ENCODE measurements around the gene KASH5. TPM values are rescaled to one million over a fixed set of nuclear protein-coding genes. Genes with fewer than 3 reads are reported as not detected.

The KASH5 gene
- total RNA-seq, 1 donor from 2014 or later: 2.2 TPM

DNA sequence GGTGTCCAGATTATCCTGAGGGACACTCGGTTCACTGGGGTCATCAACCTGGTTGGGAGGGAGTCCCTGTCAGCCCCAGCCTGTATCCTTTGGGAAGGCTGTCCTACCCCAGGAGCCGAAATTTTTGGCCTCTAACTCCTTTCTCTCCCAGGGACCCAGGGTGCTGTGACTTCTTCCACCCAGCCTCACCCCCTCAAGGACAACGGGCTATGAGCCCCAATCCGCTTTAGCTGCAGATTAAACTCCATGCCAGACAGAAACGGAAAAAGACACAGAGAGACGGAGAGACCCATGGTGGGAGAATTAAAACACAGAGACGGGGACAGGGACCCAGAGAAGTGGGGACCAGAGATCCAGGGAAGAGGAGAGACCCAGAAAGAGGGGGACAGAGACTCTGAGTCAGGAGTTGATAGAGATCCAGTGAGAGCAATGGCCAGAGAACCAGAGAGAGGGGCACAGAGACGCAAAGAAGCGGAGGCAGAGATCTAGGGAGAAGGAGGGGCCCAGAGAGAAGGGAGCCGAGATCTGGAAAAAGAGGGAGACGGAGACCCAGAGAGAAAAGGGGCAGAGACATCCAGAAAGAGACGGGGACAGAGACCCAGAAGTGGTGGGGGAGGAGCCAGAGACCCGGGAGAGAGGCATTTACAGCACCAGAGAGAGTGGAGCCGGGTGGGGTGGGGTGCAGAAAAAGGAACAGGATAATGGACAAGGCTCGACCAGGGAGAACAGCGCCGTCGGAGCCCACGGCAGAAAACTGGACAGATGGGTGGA lies 52.6 kb downstream of the KASH5 start:
- H3K4me3 ChIP-seq: no peak overlapping the region
- ATAC-seq (no peak), DNase-seq (no peak)
- TF ChIP-seq, protein P1, sequence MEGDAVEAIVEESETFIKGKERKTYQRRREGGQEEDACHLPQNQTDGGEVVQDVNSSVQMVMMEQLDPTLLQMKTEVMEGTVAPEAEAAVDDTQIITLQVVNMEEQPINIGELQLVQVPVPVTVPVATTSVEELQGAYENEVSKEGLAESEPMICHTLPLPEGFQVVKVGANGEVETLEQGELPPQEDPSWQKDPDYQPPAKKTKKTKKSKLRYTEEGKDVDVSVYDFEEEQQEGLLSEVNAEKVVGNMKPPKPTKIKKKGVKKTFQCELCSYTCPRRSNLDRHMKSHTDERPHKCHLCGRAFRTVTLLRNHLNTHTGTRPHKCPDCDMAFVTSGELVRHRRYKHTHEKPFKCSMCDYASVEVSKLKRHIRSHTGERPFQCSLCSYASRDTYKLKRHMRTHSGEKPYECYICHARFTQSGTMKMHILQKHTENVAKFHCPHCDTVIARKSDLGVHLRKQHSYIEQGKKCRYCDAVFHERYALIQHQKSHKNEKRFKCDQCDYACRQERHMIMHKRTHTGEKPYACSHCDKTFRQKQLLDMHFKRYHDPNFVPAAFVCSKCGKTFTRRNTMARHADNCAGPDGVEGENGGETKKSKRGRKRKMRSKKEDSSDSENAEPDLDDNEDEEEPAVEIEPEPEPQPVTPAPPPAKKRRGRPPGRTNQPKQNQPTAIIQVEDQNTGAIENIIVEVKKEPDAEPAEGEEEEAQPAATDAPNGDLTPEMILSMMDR (IDR thresholded peaks at IDR 0.05): no peak
- no peaks in the 10 kb centered on the region for H3K36me3 ChIP-seq
- intact Hi-C loops (cut with DNase I): loop anchor here (5.0 to 10.0 kb wide), 2 partner anchors 48 to 216 kb away; no protein-coding TSS in a partner anchor
- no peaks in the 10 kb centered on the region for H3K9me3 ChIP-seq
- peaks cover 57% of the 10 kb centered on the region for H3K27me3 ChIP-seq
- peaks cover 4% of the 10 kb centered on the region for H3K4me1 ChIP-seq
- H3K27ac ChIP-seq: no peak overlapping the region

DNA sequence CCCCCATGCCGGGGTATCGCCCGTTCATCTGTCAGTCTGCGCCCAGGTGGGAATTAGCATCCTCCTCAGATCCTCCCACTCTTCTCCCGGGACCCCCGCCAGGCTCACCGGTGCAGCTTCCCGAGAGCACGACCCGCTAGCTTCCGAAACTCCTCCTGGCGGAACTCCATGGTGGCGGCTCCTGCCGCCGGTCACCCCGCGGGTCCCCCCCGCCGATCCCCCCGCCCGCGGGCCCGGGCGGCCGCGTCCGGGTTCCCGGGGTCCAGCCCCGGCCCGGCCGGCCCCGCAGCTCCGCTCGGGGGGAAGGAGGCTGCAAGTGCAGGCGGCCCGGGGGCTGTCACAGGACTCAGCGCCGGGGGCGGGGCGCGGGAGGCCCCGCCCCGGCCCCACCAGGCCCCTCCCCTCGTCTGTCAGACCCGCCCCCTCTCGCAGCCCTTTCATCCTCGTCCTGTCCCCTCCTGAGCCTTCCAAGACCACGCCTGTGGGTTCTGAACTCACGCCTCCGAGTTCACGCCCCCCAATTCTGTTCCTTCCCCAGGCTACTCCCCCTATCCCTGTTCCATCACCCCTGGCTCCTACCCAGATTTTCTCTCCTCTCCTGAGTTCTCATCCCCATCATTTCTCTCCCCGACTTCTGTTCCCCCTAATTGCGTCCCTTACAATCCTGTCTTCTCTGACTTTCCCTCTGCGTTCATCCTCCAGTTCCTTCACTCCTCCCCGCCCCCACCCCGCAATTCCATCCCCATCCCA lies 53.3 kb downstream of the KASH5 start, which contains the start of gene SLC17A7:
Gene SLC17A7 (minus strand): TSS at position 318 of the 750 bp plus-strand sequence. CDS start 148 bp downstream, at position 170.
- ATAC-seq: no peak
- Histone ChIP-seq H3K4me3 (peak within 1 kb of the TSS; percentile 8), H3K27me3 (peaks cover 50% of the 10 kb centered on the region), H3K9me3 (no peaks in the 10 kb centered on the region), H3K4me1 (peaks cover 4% of the 10 kb centered on the region), H3K36me3 (no peaks in the 10 kb centered on the region), H3K27ac (no peak within 1 kb of the TSS)
- intact Hi-C loops (cut with DNase I): loop anchor here (5.0 to 10.0 kb wide), 2 partner anchors 49 to 217 kb away; no protein-coding TSS in a partner anchor
- TF ChIP-seq, protein P1 (IDR thresholded peaks at IDR 0.05): no peak
- DNase-seq: no peak

DNA sequence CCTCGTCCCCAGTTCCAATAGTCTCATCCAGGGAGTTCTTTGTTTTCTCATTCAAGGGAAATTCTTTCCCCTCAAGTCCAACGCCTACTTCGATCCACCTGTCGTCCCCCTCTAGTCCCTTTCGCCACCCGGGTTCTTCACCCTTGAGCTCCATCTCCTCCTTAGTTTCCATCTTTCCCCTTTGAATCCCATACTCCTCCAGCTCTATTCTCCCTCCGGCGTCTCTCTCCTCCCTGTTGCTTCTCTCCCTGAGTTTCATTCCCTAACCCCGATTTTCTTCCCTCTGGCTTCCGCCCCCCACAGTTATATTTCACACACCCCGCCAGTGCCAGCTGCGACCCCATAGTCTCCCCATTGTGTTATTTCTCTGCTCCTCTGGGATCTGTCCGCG lies 53.9 kb downstream of the KASH5 start:
- ATAC-seq (no peak), DNase-seq (no peak)
- intact Hi-C loops (cut with DNase I): loop anchor here (5.0 to 10.0 kb wide), 2 partner anchors 50 to 217 kb away; no protein-coding TSS in a partner anchor
- H3K36me3 ChIP-seq: peaks cover 6% of the 10 kb centered on the region
- no peaks in the 10 kb centered on the region for H3K9me3 ChIP-seq
- TF ChIP-seq, protein P1 (IDR thresholded peaks at IDR 0.05): no peak
- H3K27ac ChIP-seq: no peak overlapping the region
- H3K27me3 ChIP-seq: peaks cover 45% of the 10 kb centered on the region
- H3K4me3 ChIP-seq: peak overlapping the region; percentile 8
- H3K4me1 ChIP-seq: peaks cover 4% of the 10 kb centered on the region

DNA sequence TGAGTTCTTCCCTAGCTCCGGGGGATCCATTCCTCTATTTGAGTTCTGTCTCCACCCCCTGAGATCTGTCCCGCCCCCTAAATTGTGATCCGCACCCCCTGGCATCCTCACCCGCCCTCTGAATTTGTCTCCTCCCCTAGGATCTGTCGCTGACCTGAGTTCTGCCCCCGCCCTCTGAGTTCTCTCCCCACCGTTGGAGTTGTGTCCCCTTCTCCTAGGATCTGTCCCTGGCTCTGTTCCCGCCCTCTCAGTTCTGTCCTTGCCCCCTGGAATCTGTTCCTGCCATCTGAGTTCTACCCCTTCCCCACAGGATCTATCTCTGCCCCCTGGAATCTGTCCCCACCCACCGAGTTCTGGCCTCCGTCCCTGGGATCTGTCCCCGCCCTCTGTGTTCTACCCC lies 54.3 kb downstream of the KASH5 start:
- Histone ChIP-seq H3K4me1 (peaks cover 4% of the 10 kb centered on the region), H3K27ac (no peak overlapping the region), H3K9me3 (no peaks in the 10 kb centered on the region), H3K4me3 (peak overlapping the region; percentile 8), H3K36me3 (peaks cover 9% of the 10 kb centered on the region), H3K27me3 (peaks cover 41% of the 10 kb centered on the region)
- intact Hi-C loops (cut with DNase I): loop anchor here (5.0 to 10.0 kb wide), 2 partner anchors 50 to 218 kb away; no protein-coding TSS in a partner anchor
- no peak for ATAC-seq
- no peak for DNase-seq
- TF ChIP-seq, protein P1 (IDR thresholded peaks at IDR 0.05): no peak

DNA sequence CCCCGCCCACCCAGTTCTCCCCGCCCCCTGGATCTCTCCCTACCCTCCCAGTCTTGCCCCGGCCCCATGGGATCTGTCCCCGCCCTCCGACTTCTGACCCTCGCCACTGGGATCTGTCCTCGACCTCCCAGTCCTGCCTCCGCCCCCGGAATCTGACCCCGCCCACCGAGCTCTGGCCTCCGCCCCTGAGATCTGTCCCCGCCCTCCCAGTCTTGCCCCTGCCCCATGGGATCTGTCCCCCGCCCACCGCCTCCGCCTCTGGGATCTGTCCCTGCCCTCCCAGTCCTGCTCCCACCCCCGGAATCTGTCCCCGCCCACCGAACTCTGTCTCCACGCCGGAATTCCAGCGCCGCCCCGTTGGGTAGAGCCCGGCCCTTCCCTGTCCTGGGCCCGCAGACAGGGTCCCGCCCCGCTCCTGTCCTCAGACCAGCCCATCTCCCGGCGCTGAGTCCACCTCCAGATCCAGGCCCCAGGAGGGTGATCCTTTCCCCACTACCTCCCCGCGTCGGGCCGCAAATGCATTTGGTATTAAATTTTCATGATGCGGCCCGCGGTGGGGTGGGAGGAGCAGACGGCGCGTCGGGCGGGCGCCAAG lies 54.8 kb downstream of the KASH5 start:
- peak; percentile 80 for ATAC-seq

More for the DNA sequence above, 54.8 kb downstream of the KASH5 start:
- Histone ChIP-seq H3K27me3 (peaks cover 39% of the 10 kb centered on the region), H3K36me3 (peaks cover 9% of the 10 kb centered on the region), H3K27ac (peak overlapping the region; percentile 69), H3K4me3 (peak overlapping the region; percentile 86), H3K9me3 (no peaks in the 10 kb centered on the region), H3K4me1 (peaks cover 4% of the 10 kb centered on the region)
- DNase-seq: peak; percentile 97
- intact Hi-C loops (cut with DNase I): loop anchor here (5.0 to 10.0 kb wide), 2 partner anchors 51 to 218 kb away; no protein-coding TSS in a partner anchor
- TF ChIP-seq, protein P1 (IDR thresholded peaks at IDR 0.05): no peak

Data from upper lobe of right lung (tissue), 1 donor.